H9 (cell line): ENCODE data around the gene ZNF526. TPM values are rescaled to one million over a fixed set of nuclear protein-coding genes. Genes with fewer than 3 reads are reported as not detected.

ENCODE experiments used
- DNase-seq: peaks from one replicate; pipeline ENCODE4 v3.0.0-alpha.2; 2017
- H2AFZ ChIP-seq: one replicate; pipeline ENCODE4 v1.6.1; 2013; ENCODE audit warnings: mild to moderate bottlenecking, low read length, control low read depth, moderate library complexity
- H2AK5ac ChIP-seq: 2 replicates; pipeline ENCODE4 v1.6.1; 2013; ENCODE audit warnings: low read length, control low read depth, mixed read lengths; ENCODE audit not compliant: insufficient read length
- H2BK120ac ChIP-seq: one replicate; pipeline ENCODE4 v1.6.1; 2013; ENCODE audit warnings: low read depth, mild to moderate bottlenecking, low read length, control low read depth, inconsistent platforms; ENCODE audit not compliant: poor library complexity, severe bottlenecking
- H2BK12ac ChIP-seq: 2 replicates; pipeline ENCODE4 v1.6.1; 2013; ENCODE audit warnings: low read length, control low read depth, mixed read lengths, low read depth; ENCODE audit not compliant: insufficient read length
- H2BK15ac ChIP-seq: 2 replicates; pipeline ENCODE4 v1.6.1; 2013; ENCODE audit warnings: low read depth, low read length, control low read depth
- H2BK20ac ChIP-seq: one replicate; pipeline ENCODE4 v1.6.1; 2013; ENCODE audit warnings: low read depth, mild to moderate bottlenecking, low read length, control low read depth, inconsistent platforms; ENCODE audit not compliant: poor library complexity, severe bottlenecking
- H2BK5ac ChIP-seq: 2 replicates; pipeline ENCODE4 v1.6.1; 2013; ENCODE audit warnings: low read length, control low read depth, mixed read lengths; ENCODE audit not compliant: insufficient read length
- H3K14ac ChIP-seq: 2 replicates; pipeline ENCODE4 v1.6.1; 2013; ENCODE audit warnings: low read length, control low read depth; ENCODE audit not compliant: insufficient read depth
- H3K18ac ChIP-seq: 2 replicates; pipeline ENCODE4 v1.6.1; 2013; ENCODE audit warnings: low read depth, mild to moderate bottlenecking, mixed read lengths, low read length, control low read depth; ENCODE audit not compliant: insufficient read length
- H3K23ac ChIP-seq: 2 replicates; pipeline ENCODE4 v1.6.1; 2013; ENCODE audit warnings: low read length, control low read depth, mixed read lengths, low read depth; ENCODE audit not compliant: insufficient read length
- H3K23me2 ChIP-seq: 2 replicates; pipeline ENCODE4 v1.6.1; 2013; ENCODE audit warnings: low read depth, mild to moderate bottlenecking, mixed read lengths, low read length, control low read depth; ENCODE audit not compliant: insufficient read length, poor library complexity, severe bottlenecking
- H3K27ac ChIP-seq: 2 replicates; pipeline ENCODE4 v1.5.1; 2013; ENCODE audit warnings: low read length, control low read depth, mixed read lengths, low read depth; ENCODE audit not compliant: insufficient read length
- H3K27me3 ChIP-seq: 2 replicates; pipeline ENCODE4 v1.6.1; 2013; ENCODE audit warnings: low read length, control low read depth, inconsistent platforms; ENCODE audit not compliant: insufficient read depth
- H3K4ac ChIP-seq: 2 replicates; pipeline ENCODE4 v1.6.1; 2013; ENCODE audit warnings: low read depth, mild to moderate bottlenecking, control low read depth, inconsistent platforms, low read length, moderate library complexity
- H3K4me1 ChIP-seq: 2 replicates; pipeline ENCODE4 v1.6.1; 2013; ENCODE audit warnings: low read length, control low read depth, inconsistent platforms; ENCODE audit not compliant: insufficient read depth
- H3K4me2 ChIP-seq: 2 replicates; pipeline ENCODE4 v1.6.1; 2013; ENCODE audit warnings: low read length, control low read depth, mixed read lengths; ENCODE audit not compliant: insufficient read length, insufficient read depth
- H3K56ac ChIP-seq: 2 replicates; pipeline ENCODE4 v1.6.1; 2013; ENCODE audit warnings: low read depth, mild to moderate bottlenecking, mixed read lengths, low read length, control low read depth; ENCODE audit not compliant: insufficient read length
- H3K79me1 ChIP-seq: 2 replicates; pipeline ENCODE4 v1.6.1; 2013; ENCODE audit warnings: low read depth, mild to moderate bottlenecking, moderate library complexity, low read length, control low read depth, inconsistent platforms; ENCODE audit not compliant: insufficient read depth, poor library complexity, severe bottlenecking
- H3K79me2 ChIP-seq: 2 replicates; pipeline ENCODE4 v1.6.1; 2013; ENCODE audit warnings: low read length, control low read depth, inconsistent platforms; ENCODE audit not compliant: insufficient read depth
- H3K9ac ChIP-seq: 2 replicates; pipeline ENCODE4 v1.6.1; 2013; ENCODE audit warnings: low read length, control low read depth, mixed read lengths; ENCODE audit not compliant: insufficient read length; ENCODE audit errors: extremely low read depth
- H3K9me3 ChIP-seq: one replicate; pipeline ENCODE4 v1.6.1; 2013; ENCODE audit warnings: low read depth, low read length, inconsistent platforms; ENCODE audit not compliant: control insufficient read depth
- H3T11ph ChIP-seq: one replicate; pipeline ENCODE4 v1.6.1; 2013; ENCODE audit warnings: mild to moderate bottlenecking, low read length, control low read depth, inconsistent platforms
- H4K20me1 ChIP-seq: one replicate; pipeline ENCODE4 v1.6.1; 2013; ENCODE audit not compliant: control insufficient read depth, insufficient read length, insufficient read depth
- H4K5ac ChIP-seq: 2 replicates; pipeline ENCODE4 v1.6.1; 2013; ENCODE audit warnings: low read depth, mild to moderate bottlenecking, mixed read lengths, low read length, control low read depth; ENCODE audit not compliant: insufficient read length
- H4K8ac ChIP-seq: replicated peaks from 2 replicates; pipeline ENCODE4 v1.6.1; 2013; ENCODE audit warnings: low read length, control low read depth, mixed read lengths, low read depth; ENCODE audit not compliant: insufficient read length
- H4K91ac ChIP-seq: 2 replicates; pipeline ENCODE4 v1.6.1; 2013; ENCODE audit warnings: low read depth, mild to moderate bottlenecking, moderate library complexity, mixed read lengths, low read length, control low read depth; ENCODE audit not compliant: insufficient read length
- H3K27ac Mint-ChIP-seq, 3 experiments: 2 replicates in 2 of 3; 3 replicates in 1 of 3; pipeline ENCODE4 v1.8.0; 2020 to 2021; ENCODE audit warnings: mixed read lengths in 3 of 3, mild to moderate bottlenecking in 1 of 3, moderate library complexity in 1 of 3
- H3K27me3 Mint-ChIP-seq: 2 replicates; pipeline ENCODE4 v1.8.0; 2021; ENCODE audit warnings: low read depth, mild to moderate bottlenecking, moderate library complexity, mixed read lengths
- H3K36me3 Mint-ChIP-seq, 3 experiments: 2 replicates in 2 of 3; 3 replicates in 1 of 3; pipeline ENCODE4 v1.8.0; 2020 to 2021; ENCODE audit warnings: low read depth in 3 of 3, mixed read lengths in 3 of 3; ENCODE audit not compliant: insufficient read depth in 1 of 3
- H3K4me1 Mint-ChIP-seq, 2 experiments: 2 replicates each; pipeline ENCODE4 v1.8.0; 2020; ENCODE audit warnings: mixed read lengths in 2 of 2
- H3K4me3 Mint-ChIP-seq, 2 experiments: 2 replicates in 1 of 2; 3 replicates in 1 of 2; pipeline ENCODE4 v1.8.0; 2020 to 2021; ENCODE audit warnings: mild to moderate bottlenecking in 2 of 2, mixed read lengths in 2 of 2, moderate library complexity in 1 of 2
- H3K9me3 Mint-ChIP-seq, 2 experiments: 2 replicates in 1 of 2; 3 replicates in 1 of 2; pipeline ENCODE4 v1.8.0; 2020; ENCODE audit warnings: mild to moderate bottlenecking in 2 of 2, mixed read lengths in 2 of 2, moderate library complexity in 1 of 2
- WGBS: extraction: QIAGEN DNeasy Blood & Tissue Kit; methylation state at CpG from one replicate; pipeline ENCODE4 v1.1.7; 2013; ENCODE audit warnings: missing lambda C conversion rate, low lambda C conversion rate, mixed read lengths; ENCODE audit not compliant: insufficient read length; ENCODE audit errors: extremely low coverage; 5-methylcytosine and 5-hydroxymethylcytosine counted together
- long read RNA-seq: library from polyadenylated mRNA; unstranded; transcript quantifications from one replicate; pipeline ENCODE4 v2.0.0, GENCODE V29; 2020
- total RNA-seq: library from RNA; stranded (reverse); gene quantifications from 2 replicates; pipeline ENCODE4 v1.2.1, GENCODE V29; 2021
- TF ChIP-seq, protein P1 (sequence below): fragments of 200-600 bp; sonication (generic); conservative IDR thresholded peaks from 3 replicates; pipeline ENCODE4 v1.8.0; 2021; ENCODE audit warnings: antibody characterized with exemption, mild to moderate bottlenecking

Gene ZNF526, protein sequence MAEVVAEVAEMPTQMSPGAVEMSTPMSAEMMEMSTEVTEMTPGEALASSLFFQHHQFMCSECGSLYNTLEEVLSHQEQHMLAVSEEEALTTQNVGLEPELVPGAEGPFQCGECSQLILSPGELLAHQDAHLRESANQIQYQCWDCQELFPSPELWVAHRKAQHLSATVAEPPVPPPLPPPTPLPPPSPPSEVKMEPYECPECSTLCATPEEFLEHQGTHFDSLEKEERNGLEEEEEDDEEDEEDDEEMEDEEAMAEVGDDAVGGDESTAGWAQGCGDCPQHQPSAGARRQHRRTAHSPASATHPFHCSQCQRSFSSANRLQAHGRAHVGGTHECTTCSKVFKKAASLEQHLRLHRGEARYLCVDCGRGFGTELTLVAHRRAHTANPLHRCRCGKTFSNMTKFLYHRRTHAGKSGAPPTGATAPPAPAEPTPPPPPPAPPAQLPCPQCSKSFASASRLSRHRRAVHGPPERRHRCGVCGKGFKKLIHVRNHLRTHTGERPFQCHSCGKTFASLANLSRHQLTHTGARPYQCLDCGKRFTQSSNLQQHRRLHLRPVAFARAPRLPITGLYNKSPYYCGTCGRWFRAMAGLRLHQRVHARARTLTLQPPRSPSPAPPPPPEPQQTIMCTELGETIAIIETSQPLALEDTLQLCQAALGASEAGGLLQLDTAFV
- 20.5 and 23.4 TPM in 2 replicates for total RNA-seq
- long read RNA-seq, full-length matches to known transcripts = 89 of 103 reads
- long read RNA-seq, partial matches to known transcripts = 4 of 103 reads
- long read RNA-seq, other reads (novel, unspliced or antisense) = 10 of 103 reads

DNA sequence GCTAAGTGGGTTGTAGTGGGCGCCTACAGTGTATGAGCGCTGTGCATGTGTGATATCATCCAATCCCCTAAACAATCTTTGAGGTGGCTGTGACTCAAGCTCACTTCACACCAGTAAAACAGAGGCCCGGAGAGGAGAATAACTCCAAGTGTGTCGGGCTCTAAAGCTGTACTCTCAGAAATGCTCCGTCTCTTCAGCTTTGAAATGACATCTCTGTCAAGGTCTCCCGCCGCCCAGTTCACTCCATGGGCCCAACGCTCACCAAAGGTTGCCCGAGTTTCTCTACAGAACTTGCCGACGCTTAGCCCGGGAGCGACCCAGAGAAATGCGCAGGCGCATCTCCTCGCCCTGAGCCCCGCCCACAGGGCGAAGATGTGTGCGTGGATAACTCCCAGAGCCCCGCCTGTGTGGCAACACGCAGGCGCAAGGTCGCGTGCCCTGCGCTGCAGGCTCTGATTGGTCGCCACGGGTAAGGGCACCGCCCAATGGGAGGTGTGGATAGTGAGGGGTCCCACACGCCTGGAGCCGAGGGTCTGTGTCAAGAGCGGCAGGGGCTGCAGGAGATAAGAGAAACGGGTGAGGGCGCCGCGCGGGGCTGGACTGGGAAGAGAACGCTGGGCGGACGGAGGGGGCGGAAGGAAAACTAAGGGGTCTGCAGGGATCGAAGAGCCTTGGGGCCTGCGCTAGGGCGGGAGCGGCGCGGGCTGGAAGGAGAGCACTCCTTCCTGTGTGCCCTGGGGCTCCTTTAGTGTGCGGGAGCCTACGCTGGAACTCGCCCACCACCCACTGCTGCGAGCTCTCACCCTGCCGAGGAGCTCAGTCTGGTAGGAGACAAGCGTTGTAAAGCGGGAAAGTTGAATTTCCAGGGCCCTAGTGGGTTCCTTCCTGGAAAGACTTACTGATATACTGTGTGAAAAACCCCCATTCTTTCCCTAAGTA, at the start of gene ZNF526:
ZNF526 (plus strand) TSS at position 501 of the 939 bp plus-strand sequence. CDS start 4,092 bp downstream, outside the sequence.
- no peak within 1 kb of the TSS for H3K23ac ChIP-seq
- H4K20me1 ChIP-seq = no peaks in the 10 kb centered on the region
- H3K27ac Mint-ChIP-seq = peak within 1 kb of the TSS; percentile 93 to 98 (median 97)
- peak; percentile 99 for DNase-seq
- no peaks in the 10 kb centered on the region for H3K4me1 ChIP-seq
- peaks cover 10% of the 10 kb centered on the region for H3K79me1 ChIP-seq
- no peak within 1 kb of the TSS for H4K91ac ChIP-seq
- H4K5ac ChIP-seq = no peak within 1 kb of the TSS
- H3K27me3 ChIP-seq = no peaks in the 10 kb centered on the region
- no peak within 1 kb of the TSS for H3K4ac ChIP-seq
- peaks cover 11% of the 10 kb centered on the region; the same call in 1 of the 2 replicates for H3K79me2 ChIP-seq
- WGBS = no CpG with 5 or more reads among the region's 53 CpGs
- peak within 1 kb of the TSS; percentile 70 for H3K9ac ChIP-seq
- H2BK12ac ChIP-seq = no peak within 1 kb of the TSS
- H3K14ac ChIP-seq = 0 out of 2 replicates have a peak within 1 kb of the TSS, but pooled peaks have one; percentile 26
- no peaks in the 10 kb centered on the region for H3K9me3 ChIP-seq
- no peak within 1 kb of the TSS for H3K56ac ChIP-seq
- TF ChIP-seq, protein P1, sequence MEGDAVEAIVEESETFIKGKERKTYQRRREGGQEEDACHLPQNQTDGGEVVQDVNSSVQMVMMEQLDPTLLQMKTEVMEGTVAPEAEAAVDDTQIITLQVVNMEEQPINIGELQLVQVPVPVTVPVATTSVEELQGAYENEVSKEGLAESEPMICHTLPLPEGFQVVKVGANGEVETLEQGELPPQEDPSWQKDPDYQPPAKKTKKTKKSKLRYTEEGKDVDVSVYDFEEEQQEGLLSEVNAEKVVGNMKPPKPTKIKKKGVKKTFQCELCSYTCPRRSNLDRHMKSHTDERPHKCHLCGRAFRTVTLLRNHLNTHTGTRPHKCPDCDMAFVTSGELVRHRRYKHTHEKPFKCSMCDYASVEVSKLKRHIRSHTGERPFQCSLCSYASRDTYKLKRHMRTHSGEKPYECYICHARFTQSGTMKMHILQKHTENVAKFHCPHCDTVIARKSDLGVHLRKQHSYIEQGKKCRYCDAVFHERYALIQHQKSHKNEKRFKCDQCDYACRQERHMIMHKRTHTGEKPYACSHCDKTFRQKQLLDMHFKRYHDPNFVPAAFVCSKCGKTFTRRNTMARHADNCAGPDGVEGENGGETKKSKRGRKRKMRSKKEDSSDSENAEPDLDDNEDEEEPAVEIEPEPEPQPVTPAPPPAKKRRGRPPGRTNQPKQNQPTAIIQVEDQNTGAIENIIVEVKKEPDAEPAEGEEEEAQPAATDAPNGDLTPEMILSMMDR = peak; percentile 12; the same call in 1 of the 3 replicates
- H2AK5ac ChIP-seq = no peak within 1 kb of the TSS
- no peak within 1 kb of the TSS for H2BK20ac ChIP-seq
- H3K4me3 Mint-ChIP-seq = peak within 1 kb of the TSS; percentile 90 to 99
- H3K18ac ChIP-seq = no peak within 1 kb of the TSS
- no peak within 1 kb of the TSS for H2BK15ac ChIP-seq
- no peak within 1 kb of the TSS for H3T11ph ChIP-seq
- H2AFZ ChIP-seq = no peak within 1 kb of the TSS
- H3K27me3 Mint-ChIP-seq = no peaks in the 10 kb centered on the region; the same call in none of the 2 replicates
- peaks cover 18 to 33% (median 28%) of the 10 kb centered on the region in 3 experiments for H3K36me3 Mint-ChIP-seq
- peaks cover 29 to 44% of the 10 kb centered on the region in 2 experiments for H3K4me1 Mint-ChIP-seq
- no peak within 1 kb of the TSS for H2BK120ac ChIP-seq
- H3K4me2 ChIP-seq = peak within 1 kb of the TSS; percentile 72
- H3K23me2 ChIP-seq = peaks cover 13% of the 10 kb centered on the region
- no peak within 1 kb of the TSS for H4K8ac ChIP-seq
- no peaks in the 10 kb centered on the region; a peak in 1 of 5 replicates for H3K9me3 Mint-ChIP-seq
- no peak within 1 kb of the TSS for H2BK5ac ChIP-seq
- no peak within 1 kb of the TSS for H3K27ac ChIP-seq
